Measurements from ENCODE around the gene PRDM15. TPM values are rescaled to one million over a fixed set of nuclear protein-coding genes. Genes with fewer than 3 reads are reported as not detected.

Gene PRDM15
- total RNA-seq, 2 experiments from 2014 or later = 10.4 to 12.0 TPM

- Histone ChIP-seq H3K27me3 (ENCODE audit: control insufficient read depth in 1 of 2, insufficient read depth in 2 of 2, low read length in 2 of 2) (no peaks in the 10 kb centered on the region), H3K27ac (ENCODE audit: low read depth in 1 of 2, low read length in 2 of 2) (no peak overlapping the region), H3K4me1 (ENCODE audit: insufficient read depth, low read length) (no peaks in the 10 kb centered on the region), H3K9me3 (ENCODE audit: control insufficient read depth in 1 of 2, insufficient read depth in 1 of 2, low read length in 2 of 2) (no peaks in the 10 kb centered on the region), H3K4me3 (ENCODE audit: low read length) (no peak overlapping the region), H3K36me3 (ENCODE audit: insufficient read depth, low read length) (peaks cover 37% of the 10 kb centered on the region)
- Mint-ChIP-seq H3K36me3 (ENCODE audit: low read depth) (peaks cover 38% of the 10 kb centered on the region), H3K4me1 (ENCODE audit: low read depth) (no peaks in the 10 kb centered on the region), H3K27me3 (no peaks in the 10 kb centered on the region), H3K9me3 (no peaks in the 10 kb centered on the region), H3K27ac (no peak overlapping the region), H3K4me3 (no peak overlapping the region)
- TF ChIP-seq, protein P1, sequence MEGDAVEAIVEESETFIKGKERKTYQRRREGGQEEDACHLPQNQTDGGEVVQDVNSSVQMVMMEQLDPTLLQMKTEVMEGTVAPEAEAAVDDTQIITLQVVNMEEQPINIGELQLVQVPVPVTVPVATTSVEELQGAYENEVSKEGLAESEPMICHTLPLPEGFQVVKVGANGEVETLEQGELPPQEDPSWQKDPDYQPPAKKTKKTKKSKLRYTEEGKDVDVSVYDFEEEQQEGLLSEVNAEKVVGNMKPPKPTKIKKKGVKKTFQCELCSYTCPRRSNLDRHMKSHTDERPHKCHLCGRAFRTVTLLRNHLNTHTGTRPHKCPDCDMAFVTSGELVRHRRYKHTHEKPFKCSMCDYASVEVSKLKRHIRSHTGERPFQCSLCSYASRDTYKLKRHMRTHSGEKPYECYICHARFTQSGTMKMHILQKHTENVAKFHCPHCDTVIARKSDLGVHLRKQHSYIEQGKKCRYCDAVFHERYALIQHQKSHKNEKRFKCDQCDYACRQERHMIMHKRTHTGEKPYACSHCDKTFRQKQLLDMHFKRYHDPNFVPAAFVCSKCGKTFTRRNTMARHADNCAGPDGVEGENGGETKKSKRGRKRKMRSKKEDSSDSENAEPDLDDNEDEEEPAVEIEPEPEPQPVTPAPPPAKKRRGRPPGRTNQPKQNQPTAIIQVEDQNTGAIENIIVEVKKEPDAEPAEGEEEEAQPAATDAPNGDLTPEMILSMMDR (IDR thresholded peaks at IDR 0.05) = no peak
- intact Hi-C loops (cut with DNase I, micrococcal nuclease) = no loop called here
- DNase-seq (no peak), ATAC-seq (ENCODE audit: poor library complexity) (no peak)
- ChIA-PET CTCF (no interaction called here), POLR2A (no interaction called here)
These were observed 69.1 kb downstream of the PRDM15 start for GRCh38 chr21:41809891-41810596.

GRCh38 chr21:41808846-41809245, 70.3 kb downstream of the PRDM15 start:
- Mint-ChIP-seq H3K4me1 (ENCODE audit: low read depth) (no peaks in the 10 kb centered on the region), H3K36me3 (ENCODE audit: low read depth) (peaks cover 43% of the 10 kb centered on the region), H3K9me3 (no peaks in the 10 kb centered on the region), H3K27me3 (no peaks in the 10 kb centered on the region), H3K4me3 (no peak overlapping the region), H3K27ac (no peak overlapping the region)
- ATAC-seq (ENCODE audit: poor library complexity) = no peak
- Histone ChIP-seq H3K9me3 (ENCODE audit: control insufficient read depth in 1 of 2, insufficient read depth in 1 of 2, low read length in 2 of 2) (no peaks in the 10 kb centered on the region), H3K27me3 (ENCODE audit: control insufficient read depth in 1 of 2, insufficient read depth in 2 of 2, low read length in 2 of 2) (no peaks in the 10 kb centered on the region), H3K36me3 (ENCODE audit: insufficient read depth, low read length) (peaks cover 35% of the 10 kb centered on the region), H3K4me1 (ENCODE audit: insufficient read depth, low read length) (no peaks in the 10 kb centered on the region), H3K27ac (ENCODE audit: low read depth in 1 of 2, low read length in 2 of 2) (no peak overlapping the region), H3K4me3 (ENCODE audit: low read length) (no peak overlapping the region)
- intact Hi-C loops (cut with DNase I, micrococcal nuclease) = no loop called here
- POLR2A ChIA-PET = no interaction called here
- DNase-seq = no peak
- TF ChIP-seq, protein P1 (IDR thresholded peaks at IDR 0.05) = no peak
- CTCF ChIA-PET = no interaction called here

- no peaks in the 10 kb centered on the region for H3K27me3 ChIP-seq (ENCODE audit: control insufficient read depth in 1 of 2, insufficient read depth in 2 of 2, low read length in 2 of 2)
- Mint-ChIP-seq H3K4me1 (ENCODE audit: low read depth) (no peaks in the 10 kb centered on the region), H3K4me3 (no peak overlapping the region), H3K9me3 (no peaks in the 10 kb centered on the region), H3K27me3 (no peaks in the 10 kb centered on the region), H3K36me3 (ENCODE audit: low read depth) (peaks cover 47% of the 10 kb centered on the region), H3K27ac (no peak overlapping the region)
- DNase-seq (no peak), ATAC-seq (ENCODE audit: poor library complexity) (no peak)
- no peak overlapping the region for H3K4me3 ChIP-seq (ENCODE audit: low read length)
- H3K27ac ChIP-seq (ENCODE audit: low read depth in 1 of 2, low read length in 2 of 2) = no peak overlapping the region
- CTCF ChIA-PET = no interaction called here
- H3K9me3 ChIP-seq (ENCODE audit: control insufficient read depth in 1 of 2, insufficient read depth in 1 of 2, low read length in 2 of 2) = no peaks in the 10 kb centered on the region
- intact Hi-C loops (cut with DNase I, micrococcal nuclease) = no loop called here
- no peaks in the 10 kb centered on the region for H3K4me1 ChIP-seq (ENCODE audit: insufficient read depth, low read length)
- POLR2A ChIA-PET = no interaction called here
- TF ChIP-seq, protein P1 (IDR thresholded peaks at IDR 0.05) = no peak
- peaks cover 30% of the 10 kb centered on the region for H3K36me3 ChIP-seq (ENCODE audit: insufficient read depth, low read length)
These were observed 71.0 kb downstream of the PRDM15 start for GRCh38 chr21:41808094-41808493.
